ENCODE data around the gene PRDM8. TPM values are rescaled to one million over a fixed set of nuclear protein-coding genes. Genes with fewer than 3 reads are reported as not detected.
"Not testable (repeated sequence)": the region's sequence is repeated elsewhere in the genome, so short reads cannot be mapped to it uniquely, and the experiment has no call there.

PRDM8 gene
- total and polyA plus RNA-seq, 2 of the 8 experiments (the other 6 are each of a cell fraction or from before 2014, with no cell fraction given) = not detected

GRCh38 chr4:80173841-80174240 lies 23.5 kb upstream of the PRDM8 start (continued):
- TF ChIP-seq ASH2L (IDR thresholded peaks at IDR 0.05; ENCODE audit: low read length) = no peak
- TF ChIP-seq HDAC2 (IDR thresholded peaks at IDR 0.05; ENCODE audit: borderline replicate concordance in 1 of 2, low read depth in 2 of 2, low read length in 2 of 2) = no peak

GRCh38 chr4:80177793-80178192 lies 19.5 kb upstream of the PRDM8 start:
- H2BK120ac ChIP-seq (replicated peaks; ENCODE audit: low read depth, low read length); H3K79me1 ChIP-seq (ENCODE audit: low read depth, low read length); H4K91ac ChIP-seq (replicated peaks; ENCODE audit: insufficient read length, low read length); H4K20me1 ChIP-seq (replicated peaks in 1 of 2; ENCODE audit: control insufficient read depth in 1 of 2, insufficient read depth in 2 of 2, low read length in 2 of 2); H3K9me3 ChIP-seq (ENCODE audit: insufficient read depth in 2 of 2, low read depth in 1 of 2, low read length in 1 of 2); H3K4ac ChIP-seq (replicated peaks; ENCODE audit: insufficient read length, low read depth, low read length); H3K14ac ChIP-seq (ENCODE audit: insufficient read length); H3K56ac ChIP-seq (replicated peaks; ENCODE audit: insufficient read length, low read depth, low read length); H3K18ac ChIP-seq (ENCODE audit: extremely low read depth, low read length); H3K23ac ChIP-seq (ENCODE audit: insufficient read length); H3K27ac ChIP-seq (ENCODE audit: low read depth, low read length); H3K79me2 ChIP-seq (ENCODE audit: control insufficient read depth in 1 of 2, insufficient read depth in 2 of 2, low read length in 2 of 2); H4K8ac ChIP-seq (ENCODE audit: extremely low read depth, insufficient read depth, low read length); H3K4me2 ChIP-seq (ENCODE audit: insufficient read depth in 1 of 2, low read depth in 2 of 2, low read length in 2 of 2); H3K4me3 ChIP-seq (ENCODE audit: extremely low read depth in 1 of 4, insufficient read depth in 2 of 4, low read depth in 3 of 4, low read length in 4 of 4); H2AK5ac ChIP-seq (ENCODE audit: low read depth, low read length); H2BK15ac ChIP-seq (ENCODE audit: low read length); FAIRE-seq; H4K5ac ChIP-seq (ENCODE audit: insufficient read length, low read depth, low read length); H3K4me1 ChIP-seq (replicated peaks in 1 of 4; ENCODE audit: control insufficient read depth in 3 of 4, insufficient read depth in 4 of 4, low read length in 3 of 4); H3K9ac ChIP-seq (replicated peaks in 1 of 4; ENCODE audit: extremely low read depth in 1 of 4, low read depth in 3 of 4, low read length in 3 of 4); DNase-seq (ENCODE audit: low read depth in 1 of 2, low spot score in 2 of 2); H2AFZ ChIP-seq (ENCODE audit: low read length); H3K36me3 ChIP-seq (ENCODE audit: control insufficient read depth in 2 of 4, insufficient read depth in 4 of 4, low read length in 3 of 4); H2BK20ac ChIP-seq (ENCODE audit: low read length); H2BK12ac ChIP-seq (ENCODE audit: low read depth, low read length); H2BK5ac ChIP-seq (ENCODE audit: low read depth, low read length); H3K23me2 ChIP-seq (ENCODE audit: low read depth, low read length): not testable (repeated sequence)
- CTCF ChIA-PET (ENCODE audit: partially characterized antibody) = interaction anchor here (1.3 to 1.9 kb wide), 2 partner anchors 25 to 43 kb away, joined by 3 to 5 read pairs; no protein-coding TSS in a partner anchor
- POLR2A ChIA-PET (ENCODE audit: partially characterized antibody) = interaction anchor here (0.7 kb wide), 1 partner anchor 435 kb away, joined by 3 read pairs; no protein-coding TSS in a partner anchor
- H3K27me3 ChIP-seq (replicated peaks in 1 of 4; ENCODE audit: control insufficient read depth in 3 of 4, extremely low read depth in 1 of 4, insufficient read depth in 3 of 4, low read length in 3 of 4) = peaks cover 11 to 20% (median 13%) of the 10 kb centered on the region in 4 experiments

Data from H1 (cell line).